GM15510 (cell line): Measurements from ENCODE around the gene ADIPOR1.

Experiments used
- POLR2A ChIP-seq: IDR thresholded peaks from 3 replicates; pipeline ENCODE4 v1.6.1; 2011; ENCODE audit warnings: borderline replicate concordance; ENCODE audit not compliant: insufficient read length; ENCODE audit errors: extremely low read depth

Gene ADIPOR1

DNA sequence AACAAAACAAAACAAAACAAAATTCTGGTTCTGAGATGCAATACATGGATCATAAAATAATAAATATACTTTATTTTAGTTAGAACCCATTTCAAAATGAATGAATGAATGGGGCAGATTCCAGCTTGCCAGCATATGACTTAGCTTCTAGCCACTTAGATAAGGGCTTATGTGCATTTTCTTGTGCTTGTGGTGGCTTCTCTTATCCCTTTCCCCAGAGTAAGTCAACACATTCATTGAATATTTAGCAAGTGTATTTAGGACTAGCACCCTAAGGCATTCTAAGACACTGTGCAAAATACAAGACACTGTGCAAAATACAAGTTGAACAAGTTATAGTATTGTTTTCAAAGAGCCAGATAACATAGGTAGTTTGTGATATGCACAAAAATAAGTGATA, 4.7 kb downstream of the ADIPOR1 start:
- no peak for TF ChIP-seq POLR2A

DNA sequence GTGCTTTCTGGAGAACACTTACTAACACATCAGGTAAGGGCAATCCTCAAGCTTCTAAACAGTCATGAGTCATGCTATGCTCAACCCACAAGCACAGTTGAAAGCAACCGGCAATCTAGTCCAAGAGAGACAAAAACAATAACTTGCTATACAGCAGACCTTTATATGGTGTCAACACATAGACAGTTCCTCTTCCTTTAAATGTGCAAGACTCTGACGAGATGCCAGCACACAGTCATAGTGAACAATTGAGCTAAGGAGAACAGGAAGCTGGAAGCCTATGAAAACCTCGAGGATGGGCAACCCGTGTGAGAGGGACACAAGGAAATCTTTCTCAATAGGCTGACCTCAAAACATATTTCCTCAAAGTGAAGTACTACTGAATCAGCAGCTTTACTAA, 5.3 kb downstream of the ADIPOR1 start:
- TF ChIP-seq POLR2A, result no peak

- TF ChIP-seq POLR2A, result no peak
These were observed 6.0 kb downstream of the ADIPOR1 start for GRCh38 chr1:202952099-202952498.

GRCh38 chr1:202951437-202951836, 6.7 kb downstream of the ADIPOR1 start:
- no peak for TF ChIP-seq POLR2A

GRCh38 chr1:202945483-202945882, 12.6 kb downstream of the ADIPOR1 start:
- no peak for TF ChIP-seq POLR2A

DNA sequence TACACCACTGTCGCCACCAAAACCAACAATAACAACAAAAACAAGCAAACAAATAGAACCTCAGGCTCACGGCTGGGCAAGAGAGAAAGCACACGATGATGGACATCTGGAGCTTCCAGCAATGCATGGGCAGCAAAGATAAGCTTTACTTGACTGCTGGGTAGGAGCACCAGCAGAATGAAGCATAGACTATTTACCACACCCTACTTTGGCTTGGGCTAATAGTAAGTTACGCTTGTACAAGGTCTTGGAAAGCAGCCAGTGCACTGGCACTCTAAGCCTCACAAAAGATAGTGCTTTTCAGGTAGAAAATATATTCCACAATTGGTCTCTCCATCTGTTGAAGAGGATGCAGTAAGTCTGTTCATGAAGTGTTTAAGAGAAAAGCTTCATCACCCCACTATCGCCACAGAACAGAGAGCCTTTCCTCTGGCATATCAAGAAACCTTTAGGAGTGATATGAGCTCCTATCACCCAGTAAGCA, 13.6 kb downstream of the ADIPOR1 start:
- TF ChIP-seq POLR2A, result no peak

DNA sequence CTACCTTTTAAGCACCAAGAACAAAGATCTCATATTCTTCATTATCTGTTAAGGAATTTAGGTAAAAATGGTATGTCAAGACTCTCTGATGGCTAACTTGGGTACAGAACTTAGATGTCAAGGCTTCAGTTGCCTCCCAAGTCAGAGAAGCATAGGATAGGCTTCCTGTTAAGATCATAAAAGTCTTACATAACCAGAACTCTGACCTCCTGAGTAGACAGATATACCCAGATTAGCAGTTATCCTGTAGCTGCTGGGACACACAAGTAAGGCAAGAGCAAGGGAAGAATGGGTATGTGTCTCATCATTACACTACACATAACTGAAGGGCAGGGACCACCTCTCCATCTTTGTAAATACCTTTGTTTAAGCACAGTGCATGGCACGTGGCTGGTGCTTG, 15.7 kb downstream of the ADIPOR1 start:
- TF ChIP-seq POLR2A, result no peak

DNA sequence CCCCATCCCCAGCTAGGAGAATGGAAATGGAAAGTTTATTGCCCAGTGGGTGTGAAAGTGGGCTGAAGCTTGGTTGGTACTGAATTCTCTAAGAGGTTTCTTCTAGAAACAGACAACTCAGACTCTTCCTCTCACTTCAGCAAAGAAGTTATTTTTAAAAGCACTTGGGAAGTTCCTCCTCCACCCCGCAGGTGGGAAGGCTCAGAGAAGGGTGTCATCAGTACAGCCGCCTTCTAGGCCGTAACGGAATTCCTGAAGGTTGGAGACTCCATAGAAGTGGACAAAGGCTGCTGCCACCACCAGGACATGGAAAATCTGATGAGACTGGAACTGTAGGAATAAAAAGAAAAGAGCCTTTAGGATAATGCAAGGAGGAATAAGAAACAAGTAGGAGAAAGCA, 16.7 kb downstream of the ADIPOR1 start:
- no peak for TF ChIP-seq POLR2A

GRCh38 chr1:202940561-202940960, 17.6 kb downstream of the ADIPOR1 start:
- TF ChIP-seq POLR2A, result no peak

DNA sequence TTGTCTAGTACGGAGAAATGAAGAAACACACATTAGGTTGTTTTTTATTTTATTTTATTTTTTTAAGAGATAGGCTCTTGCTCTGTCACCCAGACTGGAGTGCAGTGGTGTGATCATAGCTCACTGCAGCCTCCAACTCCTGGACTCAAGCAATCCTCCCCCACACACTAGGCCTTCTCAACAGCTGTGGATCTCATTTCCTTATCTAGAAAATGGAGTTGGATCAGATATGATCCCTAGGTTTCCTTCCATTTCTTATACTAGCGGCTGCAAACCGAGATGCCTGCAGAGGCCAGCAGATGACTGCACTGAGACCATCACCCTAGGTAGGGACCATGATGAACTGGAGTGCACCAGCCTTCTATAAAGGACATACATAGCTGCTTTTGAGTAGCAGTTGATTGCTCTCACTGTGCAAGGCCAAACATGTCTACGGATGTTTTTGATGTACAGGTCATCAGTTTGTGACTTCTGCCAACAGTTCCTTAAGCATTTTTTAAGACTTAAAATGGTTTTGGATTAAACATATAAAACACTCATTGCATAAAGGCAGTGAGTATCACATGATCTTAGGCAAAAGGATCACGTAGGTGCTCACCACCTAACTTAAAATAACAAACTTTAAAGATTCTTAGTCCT, 19.7 kb downstream of the ADIPOR1 start:
- no peak for TF ChIP-seq POLR2A

DNA sequence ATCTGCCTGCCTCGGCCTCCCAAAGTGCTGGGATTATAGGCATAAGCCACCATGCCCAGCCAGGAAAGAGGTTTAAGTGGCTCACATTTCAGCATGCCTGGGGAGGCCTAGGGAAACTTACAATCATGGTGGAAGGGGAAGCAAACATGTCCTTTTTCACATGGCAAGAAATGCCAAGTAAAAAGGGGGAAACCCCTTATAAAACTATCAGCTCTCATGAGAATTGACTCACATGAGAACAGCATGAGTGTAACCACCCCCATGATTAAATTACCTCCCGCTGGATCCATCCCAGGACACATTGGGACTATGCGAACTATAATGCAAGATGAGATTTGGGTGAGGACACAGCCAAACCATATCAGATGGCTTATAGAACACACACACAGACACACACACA, 22.3 kb downstream of the ADIPOR1 start:
- no peak for TF ChIP-seq POLR2A

GRCh38 chr1:202934755-202935154, 23.4 kb downstream of the ADIPOR1 start:
- TF ChIP-seq POLR2A, result no peak

DNA sequence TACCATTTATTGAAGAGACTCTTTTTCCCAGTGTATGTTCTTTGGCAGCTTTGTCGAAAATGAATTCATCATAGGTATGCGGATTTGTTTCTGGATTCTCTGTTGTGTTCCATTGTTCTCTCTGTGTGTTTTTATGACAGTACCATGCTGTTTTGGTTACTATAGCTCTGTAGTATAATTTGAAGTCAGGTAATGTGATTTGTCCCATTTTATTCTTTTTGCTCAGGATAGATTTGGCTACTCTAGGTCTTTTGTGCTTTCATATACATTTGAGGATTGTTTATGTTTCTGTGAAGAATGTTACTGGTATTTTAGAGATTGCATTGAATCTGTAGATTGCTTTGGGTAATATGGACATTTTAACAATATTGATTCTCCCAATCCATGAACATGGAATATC, 25.6 kb downstream of the ADIPOR1 start:
- no peak for TF ChIP-seq POLR2A

DNA sequence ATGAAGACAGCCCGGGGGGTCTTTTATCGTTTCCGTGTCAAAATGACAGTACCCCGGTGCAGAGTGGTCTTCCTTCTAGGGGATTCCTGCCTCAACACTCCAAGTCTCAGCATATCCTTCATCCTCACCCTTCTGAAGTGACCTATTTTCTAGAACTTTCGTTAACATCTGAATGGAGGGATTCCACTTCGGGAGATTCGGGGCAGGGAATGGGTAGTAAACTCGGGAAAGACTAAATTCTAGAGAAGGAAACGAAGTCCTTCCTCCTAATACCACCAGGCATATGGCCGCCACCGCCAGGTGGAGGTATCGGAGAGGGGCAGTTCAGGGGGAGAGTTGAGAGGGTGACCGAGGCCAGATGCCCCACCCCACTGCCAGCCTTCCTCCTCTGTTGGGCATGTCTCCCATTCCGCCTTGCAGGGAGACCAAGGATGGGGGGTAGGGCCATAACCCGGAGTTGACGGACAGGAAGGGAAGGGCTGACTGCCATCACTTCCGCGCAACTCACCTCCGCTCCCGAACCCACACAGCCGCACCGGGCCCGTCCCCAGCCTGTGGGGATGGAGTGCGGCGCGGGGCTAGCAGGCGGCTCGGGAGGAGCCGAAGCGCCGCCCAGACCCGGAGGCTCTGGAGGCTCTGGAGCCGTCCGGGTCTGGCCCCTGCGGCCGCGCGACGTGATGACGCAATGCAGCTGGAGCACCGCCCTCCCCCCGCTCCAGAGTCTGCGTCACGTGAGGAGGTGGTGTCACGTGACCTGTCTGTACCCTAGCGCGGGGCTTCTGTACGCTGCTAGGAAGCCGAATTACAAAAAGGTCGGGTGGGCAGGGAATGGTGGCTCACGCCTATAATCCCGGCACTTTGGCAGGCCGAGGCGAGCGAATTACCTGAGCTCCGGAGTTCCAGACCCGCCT, 31.3 kb downstream of the ADIPOR1 start, which contains the start of gene KLHL12:
KLHL12 (minus strand) TSS at position 654 of the 911 bp plus-strand sequence. CDS start 2,072 bp downstream, outside the sequence.
- TF ChIP-seq POLR2A, result peak; percentile 98

- TF ChIP-seq POLR2A, result no peak
These were observed 34.6 kb downstream of the ADIPOR1 start for GRCh38 chr1:202923533-202923932.

DNA sequence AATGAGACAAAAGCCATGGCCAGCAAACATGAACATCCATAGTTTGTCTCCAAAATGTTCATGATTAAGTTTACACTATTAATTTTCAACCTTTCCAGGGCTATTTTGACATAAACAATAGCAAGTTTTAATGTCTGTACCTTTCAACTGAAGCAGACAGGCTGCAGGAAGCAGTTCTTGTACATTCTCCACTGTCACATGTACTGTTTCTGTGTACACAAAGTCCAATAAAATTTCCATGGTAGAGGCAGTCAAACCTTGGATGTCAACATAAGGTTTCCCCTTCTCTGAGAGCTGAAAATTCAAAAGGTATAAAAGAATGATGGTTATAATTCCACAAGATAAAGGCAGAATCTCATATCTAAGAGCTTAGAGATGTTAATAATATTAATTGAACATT, 38.5 kb downstream of the ADIPOR1 start:
- no peak for TF ChIP-seq POLR2A
